Erythroblast (primary cell): ENCODE data around the gene NSD1.
A peak's percentile ranks its signal among the peaks of the same experiment; 100 is the strongest.

Experiments
- DNase-seq, 2 experiments: peaks; one replicate each; lab custom pipeline; 2025; lab: John Stamatoyannopoulos, UW
- GATA1 ChIP-seq: IDR thresholded peaks from 2 replicates; pipeline ENCODE4 v1.6.1; 2011; ENCODE audit warnings: low read depth, mild to moderate bottlenecking, control low read depth, low read length, moderate library complexity
- POLR2A ChIP-seq: IDR thresholded peaks from 2 replicates; pipeline ENCODE4 v1.6.1; 2011; ENCODE audit warnings: mild to moderate bottlenecking, low read length

The NSD1 gene

DNA sequence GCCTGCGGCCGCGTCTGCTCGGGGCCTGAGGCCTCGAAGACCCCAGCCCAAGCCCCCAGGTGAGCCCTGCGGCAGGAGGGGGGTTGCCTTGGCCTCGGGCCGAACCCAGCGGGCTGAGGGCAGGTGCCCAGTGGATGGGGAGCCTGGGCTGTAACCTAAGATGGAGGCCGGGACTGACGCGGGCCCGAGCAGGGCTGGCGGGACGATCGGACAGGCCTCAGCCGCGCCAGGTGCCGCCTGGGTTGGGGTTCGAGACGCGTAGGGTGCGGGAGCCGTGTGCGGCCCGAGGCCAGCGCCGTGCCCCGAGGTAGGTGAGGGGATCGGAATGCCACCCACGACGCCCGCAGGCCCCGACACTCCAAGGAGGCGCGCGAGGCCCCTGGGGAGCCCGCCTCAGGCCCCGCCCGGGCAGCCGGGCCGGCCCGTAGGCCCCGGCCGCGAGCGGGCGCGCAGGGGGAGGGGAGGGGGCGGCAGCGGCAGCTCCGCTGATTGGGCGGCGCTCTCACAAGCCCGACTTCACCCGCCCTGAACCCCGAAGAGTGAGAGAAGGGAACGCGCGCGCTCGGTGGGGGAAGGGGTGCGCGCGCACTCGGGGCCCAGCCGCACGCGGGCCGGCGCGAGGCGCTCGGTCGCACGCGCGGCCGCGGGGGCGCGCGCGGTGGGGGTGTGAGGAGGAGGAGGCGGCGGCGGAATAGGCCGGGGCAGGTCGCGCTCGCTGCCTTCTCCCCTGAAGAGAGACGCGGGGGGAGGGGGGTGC lies at the start of gene NSD1:
TSS of gene NSD1 (plus strand) at position 678 of the 757 bp plus-strand sequence. CDS start 1,331 bp downstream, outside the sequence.
- peak; percentile 90 for TF ChIP-seq POLR2A
- TF ChIP-seq GATA1, result no peak
- DNase-seq, result peak; percentile 95 to 96

GRCh38 chr5:177084175-177084574 lies 49.4 kb upstream of the NSD1 start:
- TF ChIP-seq GATA1 (no peak), POLR2A (no peak)

GRCh38 chr5:177085985-177086653 lies 47.5 kb upstream of the NSD1 start:
- peak; percentile 25 to 32 for DNase-seq
- TF ChIP-seq GATA1 (no peak), POLR2A (no peak)

More at GRCh38 chr5:177084175-177084574, 49.4 kb upstream of the NSD1 start:
- DNase-seq, result no peak

GRCh38 chr5:177086654-177087397 lies 46.7 kb upstream of the NSD1 start, which contains the start of gene FGFR4:
Gene FGFR4 (plus strand): TSS chr5:177086915. CDS start chr5:177089603, 2,688 bp downstream.
- no peak for TF ChIP-seq POLR2A
- TF ChIP-seq GATA1, result no peak
- peak; percentile 80 to 85 for DNase-seq

DNA sequence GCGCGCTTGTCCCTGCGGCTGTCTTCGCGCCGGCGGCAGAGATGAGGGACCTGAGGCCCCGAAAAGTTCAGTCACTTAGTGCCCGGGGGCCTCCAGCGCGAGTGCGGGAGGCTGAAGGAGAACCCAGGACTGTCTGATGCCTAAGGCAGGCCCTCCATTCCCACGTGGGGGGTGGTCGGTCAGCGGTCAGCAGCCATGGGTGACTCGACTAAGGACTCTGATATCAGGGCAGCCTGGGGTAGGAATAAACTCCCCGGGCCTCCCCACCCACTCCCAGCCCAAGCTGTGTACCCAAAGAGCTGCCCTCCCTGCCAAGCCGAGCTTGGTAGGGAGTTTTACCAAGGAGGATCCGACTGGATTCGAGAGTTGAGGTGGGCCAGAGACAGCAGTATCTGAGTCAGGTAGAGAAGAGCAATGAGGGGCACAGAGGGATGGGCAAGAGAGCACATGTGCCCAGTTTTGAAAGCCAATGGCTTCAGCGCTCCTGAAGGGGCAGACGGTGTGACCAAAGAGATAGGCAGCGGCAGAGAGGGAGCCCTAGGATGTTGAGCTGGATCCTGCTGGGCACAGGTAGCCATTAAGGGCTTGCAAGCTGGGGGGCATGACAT lies 46.1 kb upstream of the NSD1 start:
- TF ChIP-seq GATA1 (no peak), POLR2A (no peak)
- no peak for DNase-seq

GRCh38 chr5:177089127-177089526 lies 44.4 kb upstream of the NSD1 start:
- DNase-seq, result no peak
- no peak for TF ChIP-seq POLR2A

GRCh38 chr5:177089825-177090641 lies 43.5 kb upstream of the NSD1 start:
- TF ChIP-seq POLR2A (no peak), GATA1 (no peak)
- no peak for DNase-seq

GRCh38 chr5:177090813-177091212 lies 42.8 kb upstream of the NSD1 start:
- no peak for DNase-seq
- no peak for TF ChIP-seq GATA1
- no peak for TF ChIP-seq POLR2A

DNA sequence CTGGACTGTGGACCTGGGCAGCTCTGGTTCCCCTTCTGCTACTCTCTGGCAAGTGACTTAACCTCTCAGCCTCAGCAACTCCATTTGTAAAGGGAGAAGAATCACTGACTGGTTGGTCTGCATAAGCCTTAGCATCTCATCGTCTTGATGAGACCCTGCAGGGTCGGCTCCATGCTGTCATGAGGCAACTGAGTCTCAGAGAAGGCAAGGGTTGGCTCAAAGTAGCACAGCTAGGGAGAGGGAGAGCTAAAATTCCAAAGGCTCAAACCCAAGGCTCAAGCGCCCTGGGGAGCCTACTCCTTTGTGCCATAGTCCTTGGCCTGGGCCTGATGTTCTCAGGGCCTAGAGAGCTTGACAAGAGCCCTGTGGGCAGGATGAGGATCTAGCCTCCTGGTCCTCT lies 42.3 kb upstream of the NSD1 start:
- TF ChIP-seq POLR2A (no peak), GATA1 (no peak)

DNA sequence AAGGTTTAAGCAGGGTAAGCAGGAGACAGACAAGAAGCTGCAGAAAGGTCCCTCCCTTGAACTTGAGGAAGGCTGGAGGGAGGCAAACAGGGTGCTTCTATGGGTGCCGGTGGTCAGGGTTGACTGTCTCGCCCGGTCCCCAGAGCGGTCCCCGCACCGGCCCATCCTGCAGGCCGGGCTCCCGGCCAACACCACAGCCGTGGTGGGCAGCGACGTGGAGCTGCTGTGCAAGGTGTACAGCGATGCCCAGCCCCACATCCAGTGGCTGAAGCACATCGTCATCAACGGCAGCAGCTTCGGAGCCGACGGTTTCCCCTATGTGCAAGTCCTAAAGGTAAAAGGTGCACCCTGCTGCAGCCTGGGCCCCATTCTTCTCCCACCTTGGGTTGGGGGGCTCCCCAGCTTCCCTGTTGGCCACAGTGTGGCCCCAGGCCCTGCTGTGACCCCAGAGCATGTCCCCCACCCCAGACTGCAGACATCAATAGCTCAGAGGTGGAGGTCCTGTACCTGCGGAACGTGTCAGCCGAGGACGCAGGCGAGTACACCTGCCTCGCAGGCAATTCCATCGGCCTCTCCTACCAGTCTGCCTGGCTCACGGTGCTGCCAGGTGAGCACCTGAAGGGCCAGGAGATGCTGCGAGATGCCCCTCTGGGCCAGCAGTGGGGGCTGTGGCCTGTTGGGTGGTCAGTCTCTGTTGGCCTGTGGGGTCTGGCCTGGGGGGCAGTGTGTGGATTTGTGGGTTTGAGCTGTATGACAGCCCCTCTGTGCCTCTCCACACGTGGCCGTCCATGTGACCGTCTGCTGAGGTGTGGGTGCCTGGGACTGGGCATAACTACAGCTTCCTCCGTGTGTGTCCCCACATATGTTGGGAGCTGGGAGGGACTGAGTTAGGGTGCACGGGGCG lies 41.1 kb upstream of the NSD1 start:
- TF ChIP-seq POLR2A (no peak), GATA1 (no peak)
- no peak for DNase-seq

More for the DNA sequence above, 42.3 kb upstream of the NSD1 start:
- DNase-seq, result no peak

GRCh38 chr5:177093082-177093712 lies 40.4 kb upstream of the NSD1 start:
- no peak for DNase-seq
- no peak for TF ChIP-seq POLR2A
- TF ChIP-seq GATA1, result no peak
